K562 (cell line): Measurements from ENCODE around the gene CLTC.

Experiments
- GABPB1 ChIP-seq: sonication (generic); formaldehyde crosslinking; IDR thresholded peaks from 2 replicates; pipeline ENCODE4 v1.8.0; 2022; ENCODE audit warnings: mild to moderate bottlenecking, missing genetic modification reagents
- KLF13 ChIP-seq: fragments of 450-650 bp; IDR thresholded peaks from 2 replicates; pipeline ENCODE4 v1.6.1; 2016; ENCODE audit warnings: missing genetic modification characterization, low read depth, mild to moderate bottlenecking, missing compliant biosample characterization, moderate library complexity, borderline replicate concordance
- NRF1 ChIP-seq, 2 experiments: fragments of 450-650 bp; IDR thresholded peaks in 1 of 2; conservative IDR thresholded peaks in 1 of 2; 2 replicates each; pipeline ENCODE4 v1.6.1; 2014; ENCODE audit warnings: mild to moderate bottlenecking in 2 of 2
- RAD21 ChIP-seq, 2 experiments: fragments of 250-450 bp in 1 of 2; fragments of 450-650 bp in 1 of 2; sonication (Bioruptor Pico) in 1 of 2; formaldehyde crosslinking in 1 of 2; IDR thresholded peaks in 1 of 2; conservative IDR thresholded peaks in 1 of 2; 2 replicates each; pipeline versions ENCODE4 v1.4.0 to v1.8.0; 2020 to 2022; ENCODE audit warnings: mild to moderate bottlenecking in 2 of 2, moderate library complexity in 1 of 2
- SMC3 ChIP-seq: conservative IDR thresholded peaks from 2 replicates; pipeline ENCODE4 v1.6.1; 2011; ENCODE audit warnings: low read depth, low read length, improper control_type of control experiment; ENCODE audit not compliant: insufficient read depth
- ZBTB7A ChIP-seq: IDR thresholded peaks from 2 replicates; pipeline ENCODE4 v1.6.1; 2011; ENCODE audit warnings: low read depth, mild to moderate bottlenecking, low read length, moderate library complexity, borderline replicate concordance; ENCODE audit not compliant: control insufficient read depth
- ZNF384 ChIP-seq: IDR thresholded peaks from 2 replicates; pipeline ENCODE4 v1.6.1; 2012; ENCODE audit warnings: low read depth, low read length, improper control_type of control experiment
- TF ChIP-seq, protein P1 (sequence below), 2 experiments: fragments of 450-650 bp; formaldehyde crosslinking in 1 of 2; IDR thresholded peaks; 2 replicates each; pipeline versions ENCODE4 v1.4.0 to v1.6.1; 2014 to 2020; ENCODE audit warnings: mild to moderate bottlenecking in 2 of 2, borderline replicate concordance in 1 of 2, low read depth in 1 of 2
- TF ChIP-seq, protein P2 (sequence below): fragments of 450-650 bp; IDR thresholded peaks from one replicate; pipeline ENCODE4 v1.6.1; 2018; ENCODE audit warnings: mild to moderate bottlenecking, moderate library complexity; ENCODE audit not compliant: partially characterized antibody
- TF ChIP-seq, protein P3 (sequence below): sonication (generic); formaldehyde crosslinking; IDR thresholded peaks from 2 replicates; pipeline ENCODE4 v1.8.1; 2023; ENCODE audit warnings: mild to moderate bottlenecking, missing genetic modification reagents, moderate library complexity
- TF ChIP-seq, protein P4 (sequence below): sonication (generic); formaldehyde crosslinking; IDR thresholded peaks from 2 replicates; pipeline ENCODE4 v1.9.0; 2022; ENCODE audit warnings: mild to moderate bottlenecking, missing genetic modification reagents
- TF ChIP-seq, protein P5 (sequence below), 3 experiments: IDR thresholded peaks in 2 of 3; conservative IDR thresholded peaks in 1 of 3; 2 replicates each; pipeline ENCODE4 v1.5.1; 2011 to 2012; ENCODE audit warnings: low read length in 3 of 3, mild to moderate bottlenecking in 3 of 3, control low read depth in 2 of 3, improper control_type of control experiment in 1 of 3, inconsistent platforms in 1 of 3, low read depth in 1 of 3, mixed read lengths in 1 of 3, moderate library complexity in 1 of 3; ENCODE audit not compliant: insufficient read depth in 2 of 3
- TF ChIP-seq, protein P6 (sequence below), 2 experiments: fragments of 200-800 bp in 1 of 2; sonication (Bioruptor generic) in 1 of 2; sonication (generic) in 1 of 2; formaldehyde crosslinking in 1 of 2; IDR thresholded peaks in 1 of 2; conservative IDR thresholded peaks in 1 of 2; 2 replicates each; pipeline versions ENCODE4 v1.5.0 to v1.6.1; 2016 to 2020; ENCODE audit warnings: missing compliant biosample characterization in 1 of 2, missing genetic modification characterization in 1 of 2, missing genetic modification reagents in 1 of 2

DNA sequence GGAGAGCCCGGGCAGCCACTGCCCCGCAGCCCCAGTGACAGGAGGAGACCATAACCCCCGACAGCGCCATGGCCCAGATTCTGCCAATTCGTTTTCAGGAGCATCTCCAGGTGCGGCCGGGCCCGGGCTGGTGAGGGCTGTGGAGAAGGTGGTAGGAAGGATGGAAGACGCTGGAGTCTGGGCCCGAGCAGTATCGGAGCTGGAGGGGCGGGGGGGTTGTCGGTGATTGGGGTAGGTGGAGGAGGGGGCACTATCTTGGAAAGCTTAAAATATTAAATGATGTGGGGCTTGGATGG is 317 bp downstream of the CLTC start:
- TF ChIP-seq, protein P1, sequence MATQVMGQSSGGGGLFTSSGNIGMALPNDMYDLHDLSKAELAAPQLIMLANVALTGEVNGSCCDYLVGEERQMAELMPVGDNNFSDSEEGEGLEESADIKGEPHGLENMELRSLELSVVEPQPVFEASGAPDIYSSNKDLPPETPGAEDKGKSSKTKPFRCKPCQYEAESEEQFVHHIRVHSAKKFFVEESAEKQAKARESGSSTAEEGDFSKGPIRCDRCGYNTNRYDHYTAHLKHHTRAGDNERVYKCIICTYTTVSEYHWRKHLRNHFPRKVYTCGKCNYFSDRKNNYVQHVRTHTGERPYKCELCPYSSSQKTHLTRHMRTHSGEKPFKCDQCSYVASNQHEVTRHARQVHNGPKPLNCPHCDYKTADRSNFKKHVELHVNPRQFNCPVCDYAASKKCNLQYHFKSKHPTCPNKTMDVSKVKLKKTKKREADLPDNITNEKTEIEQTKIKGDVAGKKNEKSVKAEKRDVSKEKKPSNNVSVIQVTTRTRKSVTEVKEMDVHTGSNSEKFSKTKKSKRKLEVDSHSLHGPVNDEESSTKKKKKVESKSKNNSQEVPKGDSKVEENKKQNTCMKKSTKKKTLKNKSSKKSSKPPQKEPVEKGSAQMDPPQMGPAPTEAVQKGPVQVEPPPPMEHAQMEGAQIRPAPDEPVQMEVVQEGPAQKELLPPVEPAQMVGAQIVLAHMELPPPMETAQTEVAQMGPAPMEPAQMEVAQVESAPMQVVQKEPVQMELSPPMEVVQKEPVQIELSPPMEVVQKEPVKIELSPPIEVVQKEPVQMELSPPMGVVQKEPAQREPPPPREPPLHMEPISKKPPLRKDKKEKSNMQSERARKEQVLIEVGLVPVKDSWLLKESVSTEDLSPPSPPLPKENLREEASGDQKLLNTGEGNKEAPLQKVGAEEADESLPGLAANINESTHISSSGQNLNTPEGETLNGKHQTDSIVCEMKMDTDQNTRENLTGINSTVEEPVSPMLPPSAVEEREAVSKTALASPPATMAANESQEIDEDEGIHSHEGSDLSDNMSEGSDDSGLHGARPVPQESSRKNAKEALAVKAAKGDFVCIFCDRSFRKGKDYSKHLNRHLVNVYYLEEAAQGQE (IDR thresholded peaks at IDR 0.05; ENCODE audit: borderline replicate concordance): no peak
- TF ChIP-seq, protein P1 (CRISPR knock-in tag; IDR thresholded peaks at IDR 0.05; ENCODE audit: low read depth): no peak
- TF ChIP-seq, protein P2, sequence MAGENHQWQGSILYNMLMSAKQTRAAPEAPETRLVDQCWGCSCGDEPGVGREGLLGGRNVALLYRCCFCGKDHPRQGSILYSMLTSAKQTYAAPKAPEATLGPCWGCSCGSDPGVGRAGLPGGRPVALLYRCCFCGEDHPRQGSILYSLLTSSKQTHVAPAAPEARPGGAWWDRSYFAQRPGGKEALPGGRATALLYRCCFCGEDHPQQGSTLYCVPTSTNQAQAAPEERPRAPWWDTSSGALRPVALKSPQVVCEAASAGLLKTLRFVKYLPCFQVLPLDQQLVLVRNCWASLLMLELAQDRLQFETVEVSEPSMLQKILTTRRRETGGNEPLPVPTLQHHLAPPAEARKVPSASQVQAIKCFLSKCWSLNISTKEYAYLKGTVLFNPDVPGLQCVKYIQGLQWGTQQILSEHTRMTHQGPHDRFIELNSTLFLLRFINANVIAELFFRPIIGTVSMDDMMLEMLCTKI: no peak
- TF ChIP-seq, protein P3, sequence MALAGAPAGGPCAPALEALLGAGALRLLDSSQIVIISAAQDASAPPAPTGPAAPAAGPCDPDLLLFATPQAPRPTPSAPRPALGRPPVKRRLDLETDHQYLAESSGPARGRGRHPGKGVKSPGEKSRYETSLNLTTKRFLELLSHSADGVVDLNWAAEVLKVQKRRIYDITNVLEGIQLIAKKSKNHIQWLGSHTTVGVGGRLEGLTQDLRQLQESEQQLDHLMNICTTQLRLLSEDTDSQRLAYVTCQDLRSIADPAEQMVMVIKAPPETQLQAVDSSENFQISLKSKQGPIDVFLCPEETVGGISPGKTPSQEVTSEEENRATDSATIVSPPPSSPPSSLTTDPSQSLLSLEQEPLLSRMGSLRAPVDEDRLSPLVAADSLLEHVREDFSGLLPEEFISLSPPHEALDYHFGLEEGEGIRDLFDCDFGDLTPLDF: no peak
- TF ChIP-seq, protein P4, sequence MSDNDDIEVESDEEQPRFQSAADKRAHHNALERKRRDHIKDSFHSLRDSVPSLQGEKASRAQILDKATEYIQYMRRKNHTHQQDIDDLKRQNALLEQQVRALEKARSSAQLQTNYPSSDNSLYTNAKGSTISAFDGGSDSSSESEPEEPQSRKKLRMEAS (CRISPR knock-in tag): no peak
- TF ChIP-seq, protein P5, sequence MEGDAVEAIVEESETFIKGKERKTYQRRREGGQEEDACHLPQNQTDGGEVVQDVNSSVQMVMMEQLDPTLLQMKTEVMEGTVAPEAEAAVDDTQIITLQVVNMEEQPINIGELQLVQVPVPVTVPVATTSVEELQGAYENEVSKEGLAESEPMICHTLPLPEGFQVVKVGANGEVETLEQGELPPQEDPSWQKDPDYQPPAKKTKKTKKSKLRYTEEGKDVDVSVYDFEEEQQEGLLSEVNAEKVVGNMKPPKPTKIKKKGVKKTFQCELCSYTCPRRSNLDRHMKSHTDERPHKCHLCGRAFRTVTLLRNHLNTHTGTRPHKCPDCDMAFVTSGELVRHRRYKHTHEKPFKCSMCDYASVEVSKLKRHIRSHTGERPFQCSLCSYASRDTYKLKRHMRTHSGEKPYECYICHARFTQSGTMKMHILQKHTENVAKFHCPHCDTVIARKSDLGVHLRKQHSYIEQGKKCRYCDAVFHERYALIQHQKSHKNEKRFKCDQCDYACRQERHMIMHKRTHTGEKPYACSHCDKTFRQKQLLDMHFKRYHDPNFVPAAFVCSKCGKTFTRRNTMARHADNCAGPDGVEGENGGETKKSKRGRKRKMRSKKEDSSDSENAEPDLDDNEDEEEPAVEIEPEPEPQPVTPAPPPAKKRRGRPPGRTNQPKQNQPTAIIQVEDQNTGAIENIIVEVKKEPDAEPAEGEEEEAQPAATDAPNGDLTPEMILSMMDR (IDR thresholded peaks at IDR 0.05 in 2 of 3, conservative IDR thresholded peaks at IDR 0.05 in 1 of 3; ENCODE audit: insufficient read depth in 2 of 3, low read depth in 1 of 3, low read length in 3 of 3): no peak
- TF ChIP-seq, protein P6, sequence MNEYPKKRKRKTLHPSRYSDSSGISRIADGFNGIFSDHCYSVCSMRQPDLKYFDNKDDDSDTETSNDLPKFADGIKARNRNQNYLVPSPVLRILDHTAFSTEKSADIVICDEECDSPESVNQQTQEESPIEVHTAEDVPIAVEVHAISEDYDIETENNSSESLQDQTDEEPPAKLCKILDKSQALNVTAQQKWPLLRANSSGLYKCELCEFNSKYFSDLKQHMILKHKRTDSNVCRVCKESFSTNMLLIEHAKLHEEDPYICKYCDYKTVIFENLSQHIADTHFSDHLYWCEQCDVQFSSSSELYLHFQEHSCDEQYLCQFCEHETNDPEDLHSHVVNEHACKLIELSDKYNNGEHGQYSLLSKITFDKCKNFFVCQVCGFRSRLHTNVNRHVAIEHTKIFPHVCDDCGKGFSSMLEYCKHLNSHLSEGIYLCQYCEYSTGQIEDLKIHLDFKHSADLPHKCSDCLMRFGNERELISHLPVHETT (CRISPR knock-in tag; conservative IDR thresholded peaks at IDR 0.05 in 1 of 2, IDR thresholded peaks at IDR 0.05 in 1 of 2): no peak
- no peak for TF ChIP-seq NRF1 (conservative IDR thresholded peaks at IDR 0.05 in 1 of 2, IDR thresholded peaks at IDR 0.05 in 1 of 2)
- no peak for TF ChIP-seq GABPB1 (CRISPR knock-in tag)
- no peak for TF ChIP-seq SMC3
- TF ChIP-seq RAD21 (CRISPR knock-in tag; conservative IDR thresholded peaks at IDR 0.05 in 1 of 2, IDR thresholded peaks at IDR 0.05 in 1 of 2): no peak
- TF ChIP-seq ZBTB7A: no peak
- no peak for TF ChIP-seq ZNF384
- TF ChIP-seq KLF13 (tag): no peak
